ENCODE results near the gene ZC3H7B.

ZC3H7B gene

DNA sequence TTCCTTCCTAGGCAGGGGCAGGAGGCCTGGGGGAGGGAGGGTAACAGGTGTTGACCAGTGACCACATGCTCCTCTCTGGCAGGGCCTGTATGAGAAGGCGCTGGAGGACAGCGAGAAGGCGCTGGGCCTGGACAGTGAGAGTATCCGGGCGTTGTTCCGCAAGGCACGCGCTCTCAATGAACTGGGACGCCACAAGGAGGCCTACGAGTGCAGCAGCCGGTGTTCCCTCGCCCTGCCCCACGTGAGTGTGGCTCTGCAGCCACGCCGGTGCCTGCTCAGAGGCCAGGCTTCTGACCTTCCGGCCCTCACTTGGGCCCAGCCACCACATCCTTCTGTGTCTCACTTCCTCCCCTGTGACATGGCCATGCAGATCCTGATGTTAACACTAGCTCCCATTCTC is 25.8 kb downstream of the ZC3H7B start:
- peak; percentile 59 for DNase-seq (ENCODE audit: low spot score)

- DNase-seq (ENCODE audit: low spot score), result no peak
Measured at GRCh38 chr22:41330169-41330568, 28.8 kb downstream of the ZC3H7B start.

DNA sequence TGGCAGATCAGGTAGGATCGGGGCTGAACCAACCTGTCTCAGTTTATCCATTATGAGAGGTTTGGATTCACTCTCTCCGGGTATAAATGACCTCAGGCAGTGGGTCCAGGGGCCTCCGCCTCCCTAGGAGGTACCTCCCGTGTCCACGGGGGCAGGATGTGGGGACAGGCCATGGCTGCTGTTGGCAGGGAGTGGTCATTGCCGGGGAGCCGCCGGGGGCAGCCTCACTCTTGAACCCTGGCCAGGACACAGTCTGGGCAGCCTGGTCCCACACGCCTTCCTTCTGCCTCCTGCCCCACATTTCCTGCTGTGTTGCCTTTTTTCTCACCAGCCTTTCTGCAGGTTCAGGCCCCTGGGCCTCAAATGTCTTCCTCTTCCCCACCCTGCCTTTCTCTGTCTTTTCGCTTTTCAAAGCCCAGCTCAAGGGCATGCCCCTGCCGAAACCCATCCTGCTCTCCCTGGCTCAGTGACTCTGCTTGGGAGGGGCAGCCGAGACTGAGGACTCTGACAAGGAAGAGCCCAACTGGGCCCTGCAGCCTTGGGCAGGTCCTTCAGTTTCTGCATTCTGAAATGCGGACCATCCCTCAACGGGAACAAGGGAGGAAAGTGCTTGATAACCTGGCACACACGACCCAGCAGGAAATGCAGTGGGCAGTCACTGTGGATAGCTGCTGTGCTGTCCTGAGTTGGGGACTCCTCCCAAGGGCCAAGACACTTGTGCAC is 31.1 kb downstream of the ZC3H7B start:
- no peak for DNase-seq (ENCODE audit: low spot score)

DNA sequence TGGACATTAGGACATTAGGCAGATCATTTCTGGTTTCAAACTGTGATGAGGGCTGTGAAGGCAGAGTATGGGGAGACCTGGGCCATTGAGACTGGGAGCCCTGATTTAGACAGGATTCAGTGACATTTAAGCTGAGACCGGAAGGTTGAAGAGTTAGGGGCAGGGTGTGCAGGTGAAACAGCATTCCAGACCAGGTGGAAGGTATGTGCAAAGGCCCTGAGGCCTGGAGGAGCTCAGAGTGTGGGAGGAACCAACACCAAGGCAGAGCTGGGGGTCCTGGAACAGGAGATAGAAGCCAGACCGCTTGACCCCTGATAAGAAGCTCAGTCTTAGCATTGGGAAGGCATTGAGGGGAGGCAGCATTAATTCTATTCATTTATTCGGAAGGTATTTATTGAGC is 32.5 kb downstream of the ZC3H7B start:
- DNase-seq (ENCODE audit: low spot score), result no peak

DNA sequence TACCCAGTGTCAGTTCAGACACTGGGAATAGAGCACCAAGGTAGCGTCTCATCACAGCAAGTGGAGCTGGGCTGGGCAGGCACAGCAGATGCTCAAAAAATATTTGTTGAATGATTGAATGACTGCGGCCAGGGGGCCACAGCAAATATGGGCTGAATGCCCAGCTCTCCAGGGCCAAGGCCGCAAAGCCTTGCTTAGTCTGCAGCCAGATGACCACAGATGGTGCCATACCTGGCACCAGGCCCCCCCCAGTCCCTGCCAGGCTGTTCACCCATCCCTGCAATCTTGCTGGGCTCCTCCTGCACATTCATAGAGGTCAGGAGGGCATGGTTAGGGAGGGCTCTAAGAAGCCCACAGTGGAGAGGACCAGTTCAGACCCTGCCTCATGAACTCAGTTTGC is 32.9 kb downstream of the ZC3H7B start:
- DNase-seq (ENCODE audit: low spot score), result no peak

DNA sequence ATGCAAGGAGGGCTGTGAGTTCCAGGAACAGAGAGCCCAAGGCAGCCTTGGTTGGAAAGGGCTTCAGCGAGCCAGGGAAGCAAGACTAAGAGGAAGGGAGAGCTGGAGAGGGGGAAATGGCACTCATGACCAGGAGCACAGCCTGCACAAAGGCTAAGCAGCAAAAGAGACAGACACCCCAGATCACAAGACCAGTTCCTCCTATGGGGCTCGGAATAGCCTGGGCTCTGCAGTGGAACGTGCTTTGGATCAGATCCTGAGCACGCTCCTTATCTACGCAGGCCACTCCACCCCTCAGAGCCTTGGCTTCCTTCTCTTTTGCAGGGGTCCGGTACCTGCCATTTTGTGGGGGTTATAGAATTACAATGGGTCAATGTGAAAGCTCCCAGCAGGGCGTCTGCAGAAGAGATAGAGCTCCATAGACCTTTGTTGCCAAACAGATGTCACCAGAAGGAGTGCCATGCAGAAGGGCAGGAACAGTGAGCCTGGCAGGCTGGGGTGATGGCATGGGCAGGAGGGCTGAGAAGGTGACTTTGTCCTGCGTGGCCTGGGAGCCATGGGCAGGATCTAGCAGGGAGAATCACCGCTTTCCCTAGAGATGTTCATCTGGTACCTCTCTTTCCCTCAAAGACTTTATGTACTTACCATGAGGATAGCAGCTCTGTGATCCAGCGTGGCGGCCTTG is 33.8 kb downstream of the ZC3H7B start:
- DNase-seq (ENCODE audit: low spot score), result no peak

GRCh38 chr22:41338614-41339212 is 37.4 kb downstream of the ZC3H7B start:
- no peak for DNase-seq (ENCODE audit: low spot score)

DNA sequence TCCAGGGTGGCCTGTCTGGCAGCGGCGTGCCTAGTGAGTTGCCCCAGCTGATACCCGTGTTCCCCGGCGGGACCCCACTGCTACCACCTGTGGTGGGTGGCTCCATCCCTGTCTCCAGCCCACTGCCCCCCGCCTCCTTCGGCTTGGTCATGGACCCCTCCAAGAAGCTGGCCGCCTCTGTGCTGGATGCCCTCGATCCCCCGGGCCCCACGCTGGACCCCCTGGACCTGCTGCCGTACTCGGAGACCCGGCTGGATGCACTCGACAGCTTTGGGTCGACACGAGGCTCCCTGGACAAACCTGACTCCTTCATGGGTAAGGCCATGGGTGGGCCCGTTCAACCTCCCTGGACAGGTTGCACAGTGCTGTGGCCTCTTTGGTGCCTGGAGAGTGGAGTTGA is 38.5 kb downstream of the ZC3H7B start:
- no peak for DNase-seq (ENCODE audit: low spot score)

DNA sequence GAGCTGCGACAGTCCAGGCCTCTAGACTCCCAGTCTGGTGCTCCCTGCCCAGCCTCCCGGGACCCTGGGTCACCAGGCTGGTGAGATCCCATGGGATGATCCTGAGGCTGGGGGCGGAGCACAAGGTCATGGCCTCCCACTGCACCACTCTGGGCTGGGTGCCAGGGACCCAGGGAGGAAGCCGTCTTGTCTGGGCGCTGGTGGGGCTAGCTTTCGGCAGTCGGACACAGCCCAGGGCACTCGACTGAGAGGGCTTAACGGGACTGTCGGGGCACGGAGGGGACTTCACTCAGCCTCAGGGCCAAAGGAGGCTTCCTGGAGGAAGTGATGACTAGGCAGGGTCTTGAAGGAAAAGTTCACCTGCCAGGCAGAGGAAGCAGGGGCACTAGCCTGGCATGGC is 39.0 kb downstream of the ZC3H7B start:
- DNase-seq (ENCODE audit: low spot score), result no peak

GRCh38 chr22:41341012-41341411 is 39.7 kb downstream of the ZC3H7B start:
- DNase-seq (ENCODE audit: low spot score), result no peak

GRCh38 chr22:41341990-41342389 is 40.7 kb downstream of the ZC3H7B start:
- no peak for DNase-seq (ENCODE audit: low spot score)

- DNase-seq (ENCODE audit: low spot score), result no peak
Measured at GRCh38 chr22:41343300-41343699, 42.0 kb downstream of the ZC3H7B start.

- DNase-seq (ENCODE audit: low spot score), result no peak
Measured at GRCh38 chr22:41343717-41344116, 42.4 kb downstream of the ZC3H7B start.

- DNase-seq (ENCODE audit: low spot score), result no peak
Measured at GRCh38 chr22:41344189-41344788, 43.0 kb downstream of the ZC3H7B start.

- no peak for DNase-seq (ENCODE audit: low spot score)
Measured at GRCh38 chr22:41345807-41346335, 44.5 kb downstream of the ZC3H7B start.

DNA sequence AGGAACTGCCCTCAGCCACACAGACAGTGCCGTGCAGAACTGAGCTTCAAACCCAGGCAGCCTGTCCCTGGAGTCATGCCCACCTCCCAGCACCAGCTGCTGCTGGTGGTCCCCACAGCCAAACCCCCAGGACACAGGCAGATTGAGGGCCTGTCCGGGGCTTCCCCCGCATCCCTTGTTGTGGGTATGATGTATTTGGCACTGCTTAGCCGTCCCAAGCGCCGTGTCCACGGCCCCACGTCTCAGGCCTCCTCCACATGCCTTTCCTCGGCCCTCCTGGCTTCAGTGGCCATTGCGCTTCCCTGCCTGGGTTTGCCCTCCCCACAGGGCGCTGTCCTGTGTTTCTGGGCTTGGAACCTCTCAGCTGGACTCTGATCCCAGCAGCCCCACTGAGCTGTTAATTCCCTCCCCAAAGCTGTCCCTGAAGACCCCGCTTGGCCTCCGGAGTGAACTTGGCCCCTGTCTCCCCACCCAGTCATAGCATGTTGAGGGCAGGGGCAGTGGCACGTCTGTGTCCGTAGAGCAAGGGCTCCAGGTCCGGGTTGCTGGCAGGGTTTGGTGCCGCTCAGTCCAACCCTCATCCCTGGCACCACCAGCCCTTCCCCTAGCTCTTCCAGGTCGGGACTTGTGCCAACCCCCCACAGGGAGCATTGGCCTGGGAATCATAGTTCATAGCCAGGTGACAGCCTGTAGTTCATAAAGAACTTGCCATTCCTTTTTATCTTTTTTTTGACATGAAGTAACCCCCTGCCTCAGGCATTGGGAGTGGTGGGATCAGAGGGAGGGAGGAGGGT is 45.9 kb downstream of the ZC3H7B start:
- no peak for DNase-seq (ENCODE audit: low spot score)

DNA sequence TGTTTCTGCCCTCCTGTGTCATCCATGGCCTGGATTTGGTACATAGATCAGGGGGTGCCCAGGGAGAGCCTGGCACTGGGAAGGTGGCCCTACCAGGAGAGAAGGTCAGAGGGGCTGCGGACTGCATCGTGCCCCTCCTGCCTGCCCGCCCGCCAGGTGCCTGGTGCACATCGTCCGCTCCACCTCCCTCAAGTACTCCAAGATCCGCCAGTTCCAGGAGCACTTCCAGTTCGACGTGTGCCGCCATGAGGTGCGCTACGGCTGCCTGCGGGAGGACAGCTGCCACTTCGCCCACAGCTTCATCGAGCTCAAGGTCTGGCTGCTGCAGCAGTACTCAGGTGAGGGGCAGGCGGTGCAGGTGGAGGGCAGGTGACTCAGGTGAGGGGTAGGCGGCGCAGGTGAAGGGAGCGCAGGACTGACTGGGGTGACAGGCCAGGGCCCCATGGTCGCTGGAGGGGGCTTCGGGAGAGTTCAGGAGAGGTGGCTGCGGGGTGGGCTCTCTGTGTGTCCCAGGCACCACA is 47.7 kb downstream of the ZC3H7B start:
- no peak for DNase-seq (ENCODE audit: low spot score)

DNA sequence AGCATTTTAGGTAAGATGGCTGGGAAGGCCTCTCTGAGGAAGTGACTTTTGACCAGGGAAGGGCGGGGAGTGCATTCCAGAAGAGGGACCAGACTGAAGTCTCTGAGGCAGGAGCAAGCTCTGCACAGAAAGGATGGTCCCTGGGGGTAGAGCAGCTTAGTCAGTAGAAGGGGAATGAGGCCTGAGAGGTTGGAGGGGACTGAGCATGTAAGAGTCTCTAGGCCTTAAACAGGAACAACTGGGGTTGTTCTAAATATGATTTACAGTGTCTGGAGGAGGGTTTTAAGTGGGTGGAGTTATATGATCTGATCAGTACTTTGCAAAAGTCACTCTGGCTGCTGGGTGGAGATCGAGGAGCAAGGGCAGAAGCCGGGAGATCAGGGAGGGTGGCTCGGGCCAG is 48.8 kb downstream of the ZC3H7B start:
- no peak for DNase-seq (ENCODE audit: low spot score)

DNA sequence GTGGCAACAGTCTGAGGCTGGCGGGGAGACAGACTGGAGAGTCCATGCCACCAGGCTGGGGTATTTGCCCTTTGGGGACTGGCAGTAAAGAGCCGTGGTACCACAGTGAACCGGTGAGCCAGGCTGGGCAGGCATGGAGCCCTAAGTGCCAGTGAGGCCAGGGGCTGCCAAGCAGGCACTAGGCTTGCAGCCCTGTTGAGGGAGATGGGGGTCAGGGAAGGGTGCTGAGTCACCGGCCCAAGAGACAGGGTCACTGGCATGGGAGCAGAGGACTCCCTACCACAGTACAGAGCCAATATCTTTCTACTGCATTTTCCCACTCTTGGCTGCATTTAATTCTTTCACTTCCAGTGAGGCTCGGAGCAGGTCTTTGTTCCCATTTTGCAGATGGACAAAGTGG is 49.7 kb downstream of the ZC3H7B start:
- DNase-seq (ENCODE audit: low spot score), result no peak

GRCh38 chr22:41352058-41352457 is 50.7 kb downstream of the ZC3H7B start:
- no peak for DNase-seq (ENCODE audit: low spot score)

DNA sequence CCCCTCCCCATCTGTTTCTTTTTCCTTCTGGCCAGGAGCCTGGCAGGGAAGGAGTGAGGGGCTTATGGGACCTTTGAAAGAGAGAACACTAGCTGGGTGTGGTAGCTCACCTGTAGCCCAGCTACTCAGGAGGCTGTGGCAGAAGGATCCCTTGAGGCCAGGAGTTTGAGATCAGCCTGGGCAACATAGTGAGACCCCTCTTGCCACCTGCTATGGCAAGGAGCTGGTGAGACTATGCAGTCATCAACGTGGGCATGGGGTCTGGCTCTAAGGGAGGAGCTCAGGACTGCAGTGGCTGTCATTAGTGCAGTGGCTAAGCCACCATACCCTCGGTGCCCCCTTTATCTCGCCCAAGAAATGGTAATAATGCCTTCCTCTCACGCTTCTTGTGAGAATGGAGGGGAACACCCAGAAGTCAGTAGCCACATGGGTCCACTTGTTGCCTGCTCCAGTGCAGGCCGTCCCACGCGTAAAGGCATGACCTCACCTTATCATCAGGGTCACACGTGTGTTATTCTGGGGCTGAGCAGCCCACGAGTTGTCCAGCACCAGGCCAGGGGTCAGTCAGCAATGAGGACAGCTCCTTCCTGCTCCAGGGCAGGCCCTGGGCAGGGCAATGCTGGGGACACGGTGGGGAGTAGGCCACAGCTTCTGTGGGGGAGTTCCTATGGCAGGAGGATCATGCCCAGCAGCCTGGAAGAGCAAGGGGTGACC is 52.7 kb downstream of the ZC3H7B start:
- no peak for DNase-seq (ENCODE audit: low spot score)

Data from globus pallidus (tissue), 1 donor.